Stimulated activated CD8-positive, alpha-beta memory T cell treated with anti-CD3 and anti-CD28 coated beads, Interleukin-4, amount 100 ng/mL, for 48 hours (primary cell): Measurements from ENCODE around the gene PRR35.

Source experiments
- DNase-seq: peaks from one replicate; pipeline ENCODE4 v3.0.0-alpha.2; 2020

PRR35 gene

DNA sequence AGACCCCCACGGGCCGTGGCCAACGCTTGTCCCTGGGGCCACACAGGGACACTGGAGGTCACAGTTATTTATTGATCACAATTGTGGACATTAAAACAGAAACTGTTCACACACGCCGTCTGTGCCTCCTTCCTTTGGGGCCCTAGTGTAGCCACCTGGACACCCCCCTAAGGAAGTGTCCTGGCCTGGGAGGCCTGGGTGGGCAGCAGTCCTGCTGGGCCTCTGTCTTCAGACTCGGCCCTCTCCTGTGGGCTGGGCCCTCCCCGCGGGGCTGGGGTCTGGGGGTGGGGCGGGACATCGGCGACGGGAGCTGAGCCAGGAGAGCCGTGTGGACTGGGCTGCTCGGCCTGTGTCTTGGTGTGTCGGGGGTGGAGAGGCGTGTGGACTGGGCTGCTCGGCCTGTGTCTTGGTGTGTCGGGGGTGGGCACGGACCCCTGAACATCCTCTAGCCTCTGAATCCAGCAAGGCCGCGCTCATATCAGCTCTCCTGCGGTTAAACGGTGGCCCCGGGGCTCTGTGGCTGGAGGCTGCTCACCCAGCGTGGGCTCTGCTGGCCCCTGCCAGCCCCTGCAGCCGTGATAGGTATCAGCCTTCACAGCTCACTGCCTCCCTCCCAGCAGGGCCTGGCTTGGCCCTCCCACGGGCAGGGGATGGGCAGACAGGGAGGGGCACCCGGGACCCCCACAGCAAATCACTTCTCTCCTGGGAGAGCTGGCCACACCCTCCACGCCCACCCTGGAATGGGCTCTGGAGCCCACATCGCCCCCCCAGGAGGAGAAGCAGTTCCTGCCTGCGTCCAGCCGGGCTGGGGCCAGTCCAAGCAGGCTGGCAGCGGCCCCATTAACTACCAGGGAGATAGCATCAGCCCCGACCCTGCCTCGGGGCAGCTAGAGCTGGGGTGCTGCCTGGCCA lies 5.5 kb downstream of the PRR35 start:
- DNase-seq = no peak

DNA sequence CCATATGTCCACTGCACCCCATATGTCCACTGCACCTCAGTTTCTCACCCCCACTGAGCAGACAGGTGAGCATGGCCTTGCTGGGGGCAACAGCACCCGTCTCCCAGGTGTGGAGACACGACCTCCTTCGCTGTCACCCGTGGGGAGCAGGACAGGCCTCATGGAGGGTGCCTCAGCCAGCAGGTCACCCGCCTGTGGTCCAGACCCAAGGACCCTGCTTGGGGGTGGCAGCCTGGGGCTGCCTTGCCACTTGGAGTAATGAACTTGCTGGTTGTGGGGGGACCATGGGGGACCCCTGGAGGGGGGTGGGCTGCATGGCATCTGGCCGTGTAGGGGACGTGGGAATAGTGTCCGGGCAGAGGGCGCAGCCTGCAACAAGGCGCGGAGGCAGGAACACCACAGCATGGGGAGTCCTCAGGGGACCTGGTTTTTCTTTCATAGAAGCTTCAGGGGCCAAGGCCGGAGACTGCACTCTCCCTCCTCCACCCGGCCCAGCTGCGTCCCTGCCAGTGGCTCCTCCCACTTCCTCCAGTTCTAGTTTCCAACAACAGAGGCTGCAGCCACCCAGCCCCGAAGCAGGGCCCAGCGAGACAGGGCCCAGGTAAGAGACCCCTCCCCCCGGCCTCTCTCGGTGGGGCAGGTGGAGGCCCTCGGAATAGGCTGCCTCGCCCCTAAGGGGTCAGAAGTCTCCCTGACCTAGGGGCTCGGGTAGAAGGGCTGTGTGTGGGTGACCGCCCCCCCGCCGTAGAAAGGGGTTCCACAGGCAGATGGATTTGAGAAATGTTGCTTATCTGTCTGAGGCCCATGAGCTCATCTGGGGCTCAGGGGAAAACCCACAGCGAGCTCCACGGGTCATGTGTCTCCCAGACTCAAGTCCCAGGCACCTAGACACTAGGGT lies 6.5 kb downstream of the PRR35 start, which contains the start of gene NHLRC4:
NHLRC4 (plus strand) TSS at position 531 of the 898 bp plus-strand sequence. CDS start 1,043 bp downstream, outside the sequence.
- DNase-seq = peak; percentile 65

DNA sequence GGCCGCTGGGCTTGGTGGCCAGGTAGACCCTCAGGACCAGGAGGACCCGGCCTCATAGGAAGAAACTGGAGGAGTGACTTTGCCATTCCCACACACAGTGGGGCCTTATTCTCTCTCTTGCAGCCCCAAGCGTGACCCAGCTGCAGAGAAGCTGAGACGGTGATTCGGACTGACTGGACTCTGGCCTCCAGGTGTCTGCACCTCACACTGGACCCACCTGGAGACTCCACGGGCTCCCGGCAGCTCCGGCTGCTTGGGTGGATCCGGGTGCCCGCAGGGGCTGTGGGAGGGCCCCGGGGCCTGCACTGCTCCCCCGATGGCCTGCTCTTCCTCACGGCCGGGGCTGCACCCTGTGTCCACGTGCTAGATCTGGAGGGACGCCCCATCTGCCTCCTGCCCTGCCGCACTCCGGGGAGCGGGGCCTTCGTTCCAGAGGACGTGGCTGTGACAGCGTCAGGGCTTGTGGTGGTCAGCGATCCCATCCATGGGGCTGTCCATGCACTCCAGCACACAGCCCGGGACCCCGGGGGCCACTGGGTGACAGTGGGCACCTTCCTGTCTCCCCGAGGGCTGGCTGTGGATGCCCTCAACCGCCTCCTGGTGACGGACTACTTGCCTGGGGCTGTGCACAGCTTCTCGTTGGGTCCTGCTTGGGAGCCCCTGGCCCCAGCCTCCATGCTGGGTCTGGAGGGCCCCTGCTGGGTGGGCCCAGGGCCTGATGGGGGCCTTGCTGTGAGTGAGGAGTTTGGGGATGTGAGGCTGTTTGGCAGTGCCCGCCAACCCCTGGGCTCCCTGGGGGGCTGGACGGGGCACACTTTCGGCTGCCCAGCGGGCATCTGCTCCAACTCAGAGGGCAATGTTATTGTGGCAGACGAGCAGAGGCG lies 7.4 kb downstream of the PRR35 start:
- no peak for DNase-seq

DNA sequence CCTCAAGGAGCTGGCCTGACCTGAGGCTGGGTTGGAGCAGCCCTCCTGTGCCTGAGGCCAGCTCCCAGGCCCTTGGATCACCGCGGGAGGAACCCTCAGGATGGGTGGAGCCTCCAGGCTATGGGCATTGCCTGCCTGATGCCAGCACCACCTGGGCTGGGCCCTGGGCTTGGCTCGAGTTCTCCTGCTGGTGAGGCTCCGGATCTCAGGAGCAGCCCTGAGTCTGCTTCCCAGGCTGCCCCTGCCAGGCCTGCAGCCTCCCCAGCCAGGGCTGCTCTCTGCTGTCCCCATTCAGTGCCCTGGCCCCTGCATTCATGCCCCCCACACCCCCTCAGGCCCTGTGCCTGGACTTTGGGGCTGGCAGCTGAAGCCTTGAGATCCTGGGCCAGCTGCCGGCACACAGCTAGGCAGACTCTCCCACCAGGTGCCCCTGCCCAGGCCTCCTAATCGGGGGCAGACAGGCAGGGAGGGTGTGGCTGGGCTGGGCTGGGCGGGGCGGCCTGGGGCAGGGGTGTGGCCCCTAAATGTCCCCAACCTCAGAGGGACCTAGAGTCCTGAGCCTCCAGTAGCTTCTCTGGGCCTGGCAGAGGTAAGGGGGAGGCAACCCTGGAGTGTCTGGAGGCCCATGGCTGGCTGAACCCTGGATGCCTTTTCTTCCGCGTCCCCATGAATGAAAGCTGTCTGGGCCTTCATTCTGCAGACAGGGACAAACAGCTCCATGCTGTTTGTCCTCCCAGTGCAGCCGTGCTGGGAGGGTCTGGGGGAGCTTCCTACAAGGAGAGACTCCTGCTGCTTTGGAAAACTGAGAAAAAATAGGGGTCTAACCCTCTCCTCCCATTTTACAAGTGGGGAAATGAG lies 8.4 kb downstream of the PRR35 start:
- no peak for DNase-seq

DNA sequence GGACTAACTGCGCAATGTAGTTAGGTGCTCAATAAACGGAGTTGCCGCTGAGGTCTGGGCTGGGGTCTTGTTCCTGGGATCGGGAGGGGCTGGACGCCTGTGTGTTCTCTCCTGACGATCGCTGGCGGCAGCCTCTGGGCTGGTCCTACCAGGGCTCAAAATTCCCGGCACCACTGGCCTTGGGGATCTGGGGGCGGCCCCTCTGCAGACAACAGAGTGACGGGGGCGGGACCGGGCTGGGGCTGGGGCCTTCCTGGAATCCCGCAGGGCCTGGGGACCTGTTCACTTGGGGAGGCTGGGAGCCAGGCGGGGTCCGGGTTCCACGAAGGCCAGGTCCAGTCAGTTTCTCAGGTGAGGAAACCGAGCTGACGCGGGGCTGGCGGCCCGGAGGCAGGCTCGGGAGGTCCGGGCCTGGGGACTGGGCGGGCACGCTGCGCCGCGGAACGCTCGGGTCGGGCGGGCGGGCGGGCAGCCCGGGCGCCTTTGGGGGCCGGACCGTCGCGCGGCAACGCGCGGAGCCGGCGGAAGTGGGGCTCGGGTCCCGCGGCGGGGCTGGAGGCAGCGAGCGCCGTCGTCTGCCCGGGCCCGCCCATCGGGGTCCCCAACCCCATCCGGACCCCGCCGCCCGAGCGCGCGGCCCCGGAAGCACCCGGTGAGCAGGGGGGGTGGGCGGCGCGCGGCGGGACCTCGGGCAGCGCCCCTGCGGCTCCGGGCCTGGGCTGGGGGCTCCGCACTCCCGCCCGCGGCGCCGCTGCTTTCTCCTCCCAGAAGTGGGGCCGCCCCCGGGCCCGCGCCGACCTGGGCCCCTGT lies 9.5 kb downstream of the PRR35 start, which contains the start of gene PIGQ:
PIGQ (plus strand) TSS at position 524 of the 810 bp plus-strand sequence. CDS start 4,107 bp downstream, outside the sequence.
- peak; percentile 78 for DNase-seq

DNA sequence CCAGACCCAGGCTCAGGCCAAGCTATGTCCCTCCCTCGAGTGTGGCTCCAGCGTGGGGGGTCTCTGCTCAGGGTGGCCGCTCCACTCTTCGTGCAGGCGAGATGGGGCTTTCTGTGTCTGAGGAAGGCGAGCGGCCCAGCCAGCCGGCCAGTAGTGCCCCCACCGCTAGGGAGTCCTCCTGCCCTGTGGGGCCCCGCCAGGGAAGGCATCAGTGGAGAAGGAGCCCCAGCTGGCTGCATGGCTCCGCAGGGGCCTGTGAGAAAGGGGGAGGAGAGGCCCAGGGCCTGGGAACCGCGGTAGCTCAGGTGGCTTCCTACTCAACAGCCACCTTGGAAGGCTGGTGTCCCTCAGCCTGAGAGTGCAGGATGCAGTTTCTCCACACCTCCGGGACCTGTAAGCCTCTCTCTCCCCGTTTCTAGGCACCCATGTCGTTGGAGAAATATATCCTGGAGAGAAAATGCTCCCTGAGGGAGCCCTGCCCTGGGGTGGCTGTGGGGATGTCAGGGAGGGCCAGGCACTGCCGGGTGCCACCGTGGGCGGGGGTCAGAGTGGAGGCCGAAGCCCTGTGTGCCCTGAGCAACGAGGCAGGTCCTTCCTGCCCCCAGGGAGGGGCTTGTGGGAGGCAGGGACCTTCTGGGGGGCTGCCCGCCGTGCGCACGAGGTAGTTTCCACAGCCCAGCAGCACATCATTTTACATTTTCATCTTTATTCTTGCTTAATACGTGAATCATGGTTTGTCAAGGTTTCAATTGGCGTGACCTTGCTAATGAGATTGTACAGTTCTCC lies 12.9 kb downstream of the PRR35 start:
- DNase-seq = no peak

DNA sequence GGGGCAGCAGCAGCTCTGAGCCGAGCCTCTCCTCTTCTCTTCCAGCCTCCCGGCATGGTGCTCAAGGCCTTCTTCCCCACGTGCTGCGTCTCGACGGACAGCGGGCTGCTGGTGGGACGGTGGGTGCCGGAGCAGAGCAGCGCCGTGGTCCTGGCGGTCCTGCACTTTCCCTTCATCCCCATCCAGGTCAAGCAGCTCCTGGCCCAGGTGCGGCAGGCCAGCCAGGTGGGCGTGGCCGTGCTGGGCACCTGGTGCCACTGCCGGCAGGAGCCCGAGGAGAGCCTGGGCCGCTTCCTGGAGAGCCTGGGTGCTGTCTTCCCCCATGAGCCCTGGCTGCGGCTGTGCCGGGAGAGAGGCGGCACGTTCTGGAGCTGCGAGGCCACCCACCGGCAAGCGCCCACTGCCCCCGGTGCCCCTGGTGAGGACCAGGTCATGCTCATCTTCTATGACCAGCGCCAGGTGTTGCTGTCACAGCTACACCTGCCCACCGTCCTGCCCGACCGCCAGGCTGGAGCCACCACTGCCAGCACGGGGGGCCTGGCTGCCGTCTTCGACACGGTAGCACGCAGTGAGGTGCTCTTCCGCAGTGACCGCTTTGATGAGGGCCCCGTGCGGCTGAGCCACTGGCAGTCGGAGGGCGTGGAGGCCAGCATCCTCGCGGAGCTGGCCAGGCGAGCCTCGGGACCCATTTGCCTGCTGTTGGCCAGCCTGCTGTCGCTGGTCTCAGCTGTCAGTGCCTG lies 14.0 kb downstream of the PRR35 start:
- DNase-seq = no peak

DNA sequence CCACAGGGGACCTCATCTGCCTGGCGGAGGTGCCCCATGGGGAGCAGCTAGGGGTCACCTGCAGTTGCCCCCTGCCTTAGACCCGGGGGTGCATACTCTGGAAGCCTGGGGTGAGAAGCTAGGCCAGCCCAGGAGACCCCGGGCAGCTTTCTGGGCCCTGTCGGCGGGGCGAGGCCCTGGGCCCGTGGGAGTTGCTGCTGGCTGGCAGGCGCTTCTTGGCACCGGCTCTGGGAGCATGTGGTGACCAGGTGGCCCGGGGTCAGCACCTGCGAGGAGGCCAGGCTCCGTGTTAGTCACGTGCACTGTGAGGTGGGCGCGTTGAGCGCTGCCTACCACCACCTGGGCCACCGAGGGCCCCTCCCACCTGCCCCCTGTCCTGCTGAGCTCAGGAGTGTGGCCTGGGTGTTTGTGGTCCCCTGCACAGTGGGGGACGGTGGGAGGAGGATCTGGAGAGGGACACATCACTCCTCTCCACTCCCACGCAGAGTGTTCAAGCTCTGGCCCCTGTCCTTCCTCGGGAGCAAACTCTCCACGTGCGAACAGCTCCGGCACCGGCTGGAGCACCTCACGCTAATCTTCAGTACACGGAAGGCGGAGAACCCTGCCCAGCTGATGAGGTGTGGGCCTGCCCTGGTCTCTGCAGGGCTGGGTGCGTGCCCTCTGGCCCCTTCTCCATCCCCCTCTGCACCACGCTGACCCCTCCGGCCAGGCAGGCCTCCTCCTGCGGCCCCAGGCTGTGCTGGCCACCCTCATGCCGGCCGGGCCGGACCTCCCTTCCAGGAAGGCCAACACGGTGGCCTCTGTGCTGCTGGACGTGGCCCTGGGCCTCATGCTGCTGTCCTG lies 15.4 kb downstream of the PRR35 start:
- DNase-seq = no peak

DNA sequence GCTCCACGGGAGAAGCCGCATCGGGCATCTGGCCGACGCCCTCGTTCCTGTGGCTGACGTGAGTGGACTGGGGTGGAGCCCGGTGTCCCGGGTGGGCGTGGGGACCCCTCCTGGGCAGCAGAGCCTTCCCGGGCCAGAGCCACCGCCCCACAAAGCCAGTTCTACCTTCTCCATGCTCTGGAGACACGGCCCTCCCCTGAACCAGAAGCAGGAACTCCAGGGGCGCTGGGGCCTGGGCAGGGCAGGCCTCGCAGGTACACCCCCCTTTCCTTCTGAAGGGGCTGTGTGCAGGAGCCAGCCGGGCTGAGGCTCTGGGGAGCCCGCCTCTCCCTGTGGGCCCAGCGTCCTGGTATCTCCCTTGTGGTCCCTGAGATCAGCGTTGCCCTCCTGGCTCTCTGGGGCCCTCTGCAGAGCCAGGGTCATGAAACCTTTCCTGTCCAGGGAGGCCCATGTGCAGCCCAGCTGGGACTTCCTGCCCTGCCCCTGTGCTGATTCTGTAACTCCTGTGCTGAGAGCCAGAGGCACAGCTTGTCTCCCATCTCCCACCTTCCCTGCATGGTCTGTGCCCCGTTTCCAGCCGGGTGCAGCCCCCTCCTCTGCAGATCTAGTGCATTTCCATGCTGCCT lies 16.1 kb downstream of the PRR35 start:
- DNase-seq = no peak

DNA sequence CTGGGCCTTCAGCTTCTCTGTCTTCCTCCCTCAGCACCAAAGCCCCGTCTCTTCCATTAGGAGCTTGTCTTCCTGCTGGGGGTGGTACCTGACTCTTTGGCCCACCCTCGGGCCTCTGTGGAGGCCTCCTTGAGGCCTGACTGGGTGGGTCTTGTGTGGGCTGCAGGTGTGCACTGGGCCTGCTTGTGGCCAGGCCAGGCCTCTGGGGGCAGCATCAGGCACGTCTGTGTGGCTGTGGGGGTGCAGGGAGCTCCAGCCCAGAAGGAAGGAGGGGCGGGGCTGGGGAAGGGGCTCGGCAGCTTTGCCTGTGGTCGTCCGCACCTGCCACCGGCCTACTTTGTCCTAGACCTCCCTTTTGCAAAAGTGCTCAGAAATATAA lies 16.6 kb downstream of the PRR35 start:
- DNase-seq = no peak

DNA sequence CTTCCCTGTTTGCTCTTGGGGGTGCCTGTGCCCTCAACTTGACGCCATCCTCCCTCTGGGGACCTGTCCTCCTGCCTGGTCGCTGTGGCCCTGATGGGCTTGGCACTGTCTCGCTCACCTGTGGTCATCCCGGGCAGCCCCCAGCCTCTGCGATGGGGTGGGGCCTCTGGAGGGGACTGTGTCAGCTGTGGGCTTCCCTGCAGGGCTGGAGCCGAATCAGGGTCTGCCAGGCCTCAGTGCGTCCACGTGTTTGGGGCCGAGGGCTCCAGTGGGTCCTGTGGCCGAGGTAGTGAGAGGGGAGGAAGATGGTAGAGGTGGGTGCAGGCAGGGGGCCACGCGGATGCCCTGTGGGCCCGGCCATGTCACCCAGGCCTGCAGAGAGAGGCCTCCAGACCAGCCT lies 17.6 kb downstream of the PRR35 start:
- no peak for DNase-seq

DNA sequence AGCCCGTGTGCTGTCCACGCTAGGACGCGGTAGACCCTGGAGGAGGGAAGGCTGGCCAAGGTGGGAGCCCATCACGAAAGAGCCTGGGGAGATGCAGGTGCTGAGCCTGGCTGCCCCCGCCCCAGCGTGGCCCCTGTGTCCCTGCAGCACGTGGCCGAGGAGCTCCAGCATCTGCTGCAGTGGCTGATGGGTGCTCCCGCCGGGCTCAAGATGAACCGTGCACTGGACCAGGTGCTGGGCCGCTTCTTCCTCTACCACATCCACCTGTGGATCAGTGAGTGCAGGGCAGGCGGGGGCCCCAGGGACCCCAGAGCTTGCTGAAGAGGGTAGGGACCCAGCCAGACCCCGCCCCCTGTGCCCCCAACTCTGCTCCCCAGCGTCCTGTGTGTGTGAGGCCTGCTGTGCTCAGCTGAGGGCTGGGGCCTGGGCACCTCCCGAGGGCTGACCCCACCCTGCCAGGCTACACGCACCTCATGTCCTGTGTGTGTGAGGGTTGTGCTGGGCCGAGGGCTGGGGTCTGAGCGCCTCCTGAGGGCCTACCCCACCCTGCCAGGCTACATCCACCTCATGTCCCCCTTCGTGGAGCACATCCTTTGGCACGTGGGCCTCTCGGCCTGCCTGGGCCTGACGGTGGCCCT lies 18.2 kb downstream of the PRR35 start:
- no peak for DNase-seq

DNA sequence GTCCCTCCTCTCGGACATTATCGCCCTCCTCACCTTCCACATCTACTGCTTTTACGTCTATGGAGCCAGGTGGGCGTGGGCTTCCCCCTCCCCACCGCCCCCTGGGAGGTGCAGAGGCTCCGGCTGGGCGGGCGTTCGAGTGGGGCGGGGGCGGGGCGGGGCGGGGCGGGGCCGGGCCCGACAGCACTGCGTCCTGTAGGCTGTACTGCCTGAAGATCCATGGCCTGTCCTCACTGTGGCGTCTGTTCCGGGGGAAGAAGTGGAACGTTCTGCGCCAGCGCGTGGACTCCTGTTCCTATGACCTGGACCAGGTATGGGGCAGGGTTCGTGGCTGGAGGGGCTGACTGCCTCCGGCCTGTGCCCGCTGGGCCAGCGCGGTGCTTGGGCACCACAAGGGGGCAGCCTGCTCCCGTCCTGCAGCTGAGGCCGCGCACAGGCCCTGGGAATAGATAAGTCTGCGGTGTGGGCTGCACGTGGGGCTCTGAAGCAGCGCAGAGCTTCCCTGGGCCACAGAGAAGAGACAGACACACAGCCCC lies 18.7 kb downstream of the PRR35 start:
- DNase-seq = peak; percentile 78

DNA sequence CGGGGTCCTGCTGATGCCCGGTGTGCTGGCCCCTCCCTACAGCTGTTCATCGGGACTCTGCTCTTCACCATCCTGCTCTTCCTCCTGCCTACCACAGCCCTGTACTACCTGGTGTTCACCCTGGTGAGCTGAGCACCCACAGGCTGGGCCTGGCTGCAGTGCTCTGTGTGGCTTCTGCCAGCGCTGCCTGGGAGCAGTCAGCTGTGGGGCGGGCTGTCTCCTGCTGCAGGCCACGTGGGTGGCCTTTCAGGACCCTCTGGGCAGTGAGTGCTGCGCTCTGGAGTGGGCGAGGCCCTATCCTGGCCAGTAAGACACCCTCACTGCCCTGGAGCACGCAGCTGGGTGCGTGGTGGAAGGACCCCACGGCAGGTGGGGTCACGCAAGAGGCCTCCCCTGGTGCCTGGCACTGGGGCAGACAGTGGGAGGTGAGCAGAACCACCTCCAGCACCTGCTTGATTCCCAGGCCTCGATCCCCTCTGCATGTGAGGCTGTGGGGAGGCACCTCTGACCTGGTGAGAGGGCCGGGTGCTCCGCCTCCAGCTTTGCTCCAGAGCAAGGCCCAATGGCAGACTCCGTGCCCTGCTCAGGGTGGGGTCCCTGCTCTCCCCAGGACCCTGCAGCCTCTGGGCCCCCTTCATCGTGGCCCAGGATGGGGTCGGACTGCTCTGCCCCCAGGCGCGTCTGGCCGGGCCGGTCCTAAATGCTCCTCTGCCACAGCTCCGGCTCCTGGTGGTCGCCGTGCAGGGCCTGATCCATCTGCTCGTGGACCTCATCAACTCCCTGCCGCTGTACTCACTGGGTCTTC lies 20.1 kb downstream of the PRR35 start:
- no peak for DNase-seq

DNA sequence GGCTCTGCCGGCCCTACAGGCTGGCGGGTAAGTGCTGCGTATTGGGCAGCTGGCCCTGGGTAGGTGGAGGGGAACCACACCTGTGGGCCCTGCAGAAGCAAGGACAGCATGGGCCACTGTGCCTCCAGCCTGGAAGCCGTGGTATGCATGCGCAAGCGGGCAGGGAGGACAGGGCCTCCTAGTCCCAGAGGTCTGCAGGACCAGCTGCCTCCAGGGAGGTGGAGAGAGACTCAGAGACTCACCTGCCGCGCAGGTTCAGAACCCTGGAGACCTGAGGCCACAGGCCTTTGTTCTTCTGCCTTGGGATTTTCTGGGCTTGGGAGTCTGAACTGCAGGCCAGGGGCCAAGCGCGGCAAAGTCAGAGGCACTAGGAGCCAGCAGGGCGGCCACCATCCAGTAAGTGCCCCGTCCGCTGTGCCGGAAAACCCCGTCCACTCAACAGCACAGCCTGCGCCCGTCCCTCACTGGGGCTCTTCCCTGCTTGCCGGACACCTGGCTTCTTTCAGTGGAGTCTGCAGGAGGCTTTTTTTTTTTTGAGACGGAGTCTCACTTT lies 20.8 kb downstream of the PRR35 start:
- DNase-seq = no peak

DNA sequence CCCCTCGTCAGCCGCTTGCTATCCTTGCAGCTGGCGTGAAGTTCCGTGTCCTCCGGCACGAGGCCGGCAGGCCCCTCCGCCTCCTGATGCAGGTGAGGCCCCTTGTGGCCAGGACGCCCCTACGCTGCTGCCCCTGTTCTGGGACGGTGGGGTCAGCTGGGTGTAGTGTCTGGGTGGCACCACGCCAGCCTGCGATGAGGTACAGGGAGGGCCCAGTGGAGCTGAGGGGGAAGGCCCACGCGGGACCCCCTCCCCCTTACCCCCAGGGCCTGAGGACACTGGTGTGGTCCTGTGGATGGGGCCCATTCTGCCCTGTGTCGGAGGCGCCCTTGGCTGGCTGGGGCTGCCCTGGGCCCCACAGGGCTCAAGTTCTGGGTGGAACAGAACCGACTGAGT lies 22.0 kb downstream of the PRR35 start:
- DNase-seq = no peak
